Osteoblast (primary cell): ENCODE data around the gene PRKCE. TPM values are rescaled to one million over a fixed set of nuclear protein-coding genes. Genes with fewer than 3 reads are reported as not detected.
"Not testable (repeated sequence)": the region's sequence is repeated elsewhere in the genome, so short reads cannot be mapped to it uniquely, and the experiment has no call there.

Experiments
- DNase-seq: peaks from one replicate; pipeline ENCODE4 v3.0.0; 2011; ENCODE audit warnings: low spot score, mixed read lengths; ENCODE audit not compliant: insufficient read length; ENCODE audit errors: missing footprints
- H2AFZ ChIP-seq: 2 replicates; pipeline ENCODE4 v1.6.0; 2011; ENCODE audit warnings: mild to moderate bottlenecking, low read length
- H3K27ac ChIP-seq: 2 replicates; pipeline ENCODE4 v1.5.1; 2011; ENCODE audit warnings: mild to moderate bottlenecking, low read depth, low read length, moderate library complexity
- H3K27me3 ChIP-seq: 2 replicates; pipeline ENCODE4 v1.6.0; 2012; ENCODE audit warnings: mild to moderate bottlenecking, control low read depth, inconsistent platforms, low read length, moderate library complexity; ENCODE audit not compliant: insufficient read depth
- H3K36me3 ChIP-seq: 2 replicates; pipeline ENCODE4 v1.5.1; 2011; ENCODE audit warnings: mild to moderate bottlenecking, low read length, control low read depth, moderate library complexity; ENCODE audit not compliant: insufficient read depth
- H3K4me1 ChIP-seq: 2 replicates; pipeline ENCODE4 v1.5.1; 2011; ENCODE audit warnings: mild to moderate bottlenecking, low read length, control low read depth, moderate library complexity; ENCODE audit not compliant: insufficient read depth
- H3K4me2 ChIP-seq: 2 replicates; pipeline ENCODE4 v1.6.0; 2011; ENCODE audit warnings: mild to moderate bottlenecking, low read length; ENCODE audit not compliant: insufficient read depth
- H3K4me3 ChIP-seq: fragments of 200-600 bp; sonication (generic); 3 replicates; pipeline ENCODE4 v1.5.1; 2012; ENCODE audit warnings: mild to moderate bottlenecking, low read length, inconsistent platforms; ENCODE audit not compliant: insufficient read depth
- H3K79me2 ChIP-seq: 2 replicates; pipeline ENCODE4 v1.6.0; 2012; ENCODE audit warnings: mild to moderate bottlenecking, low read length, control low read depth, inconsistent platforms; ENCODE audit not compliant: insufficient read depth
- H3K9me3 ChIP-seq: 2 replicates; pipeline ENCODE4 v1.5.1; 2011; ENCODE audit warnings: low read depth, low read length, control low read depth
- H4K20me1 ChIP-seq: 2 replicates; pipeline ENCODE4 v1.6.0; 2012; ENCODE audit warnings: mild to moderate bottlenecking, low read length, control low read depth; ENCODE audit not compliant: insufficient read depth
- total RNA-seq: library from RNA; depleted of rRNA; stranded (reverse); fragments of >200 nt; gene quantifications from 2 replicates; pipeline ENCODE4 v1.2.3, GENCODE V29; 2012
- TF ChIP-seq, protein P1 (sequence below): IDR thresholded peaks from 2 replicates; pipeline ENCODE4 v1.5.1; 2011; ENCODE audit warnings: mild to moderate bottlenecking, low read depth, low read length, moderate library complexity; ENCODE audit errors: extremely low read depth

The PRKCE gene
- total RNA-seq, 1 donor: 22.1 TPM

DNA sequence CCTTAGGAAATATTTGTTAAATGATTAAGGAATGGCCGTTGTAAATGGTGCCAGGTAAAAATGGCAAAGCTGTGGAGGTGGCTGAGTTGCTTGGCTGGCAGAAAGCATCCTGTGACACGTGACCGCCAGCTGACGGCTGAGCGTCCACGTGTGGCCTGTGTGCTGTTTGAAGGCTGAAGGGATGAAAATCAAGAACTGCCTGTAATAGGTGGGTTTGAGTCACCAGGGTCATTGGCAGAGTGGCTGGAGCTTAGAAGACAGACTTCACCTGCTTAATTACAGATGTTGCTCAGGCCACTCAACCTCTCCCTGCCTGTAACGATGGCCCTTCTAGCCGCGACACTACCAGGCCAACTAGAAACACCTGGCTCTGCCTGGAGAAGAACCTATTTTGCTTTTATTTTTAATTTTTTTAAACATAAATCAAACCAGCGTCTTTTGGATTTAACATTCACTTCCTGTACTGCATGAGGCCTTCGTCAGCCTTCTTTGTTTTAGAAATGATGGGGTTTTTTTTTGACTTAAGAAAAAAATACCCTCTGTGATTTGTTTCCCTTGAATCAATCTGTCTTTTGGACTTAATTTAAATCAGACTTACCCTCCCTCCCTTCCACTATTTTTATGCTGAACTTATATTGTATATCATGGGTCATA, 206.5 kb downstream of the PRKCE start:
- no peak overlapping the region for H2AFZ ChIP-seq
- no peaks in the 10 kb centered on the region for H3K27me3 ChIP-seq
- no peak overlapping the region for H3K4me3 ChIP-seq
- no peak overlapping the region for H3K27ac ChIP-seq
- no peaks in the 10 kb centered on the region for H3K9me3 ChIP-seq
- no peak for DNase-seq
- TF ChIP-seq, protein P1, sequence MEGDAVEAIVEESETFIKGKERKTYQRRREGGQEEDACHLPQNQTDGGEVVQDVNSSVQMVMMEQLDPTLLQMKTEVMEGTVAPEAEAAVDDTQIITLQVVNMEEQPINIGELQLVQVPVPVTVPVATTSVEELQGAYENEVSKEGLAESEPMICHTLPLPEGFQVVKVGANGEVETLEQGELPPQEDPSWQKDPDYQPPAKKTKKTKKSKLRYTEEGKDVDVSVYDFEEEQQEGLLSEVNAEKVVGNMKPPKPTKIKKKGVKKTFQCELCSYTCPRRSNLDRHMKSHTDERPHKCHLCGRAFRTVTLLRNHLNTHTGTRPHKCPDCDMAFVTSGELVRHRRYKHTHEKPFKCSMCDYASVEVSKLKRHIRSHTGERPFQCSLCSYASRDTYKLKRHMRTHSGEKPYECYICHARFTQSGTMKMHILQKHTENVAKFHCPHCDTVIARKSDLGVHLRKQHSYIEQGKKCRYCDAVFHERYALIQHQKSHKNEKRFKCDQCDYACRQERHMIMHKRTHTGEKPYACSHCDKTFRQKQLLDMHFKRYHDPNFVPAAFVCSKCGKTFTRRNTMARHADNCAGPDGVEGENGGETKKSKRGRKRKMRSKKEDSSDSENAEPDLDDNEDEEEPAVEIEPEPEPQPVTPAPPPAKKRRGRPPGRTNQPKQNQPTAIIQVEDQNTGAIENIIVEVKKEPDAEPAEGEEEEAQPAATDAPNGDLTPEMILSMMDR: no peak
- H3K79me2 ChIP-seq: no peaks in the 10 kb centered on the region
- no peaks in the 10 kb centered on the region for H4K20me1 ChIP-seq
- no peak overlapping the region for H3K4me2 ChIP-seq
- no peaks in the 10 kb centered on the region for H3K36me3 ChIP-seq
- peaks cover 15% of the 10 kb centered on the region for H3K4me1 ChIP-seq

DNA sequence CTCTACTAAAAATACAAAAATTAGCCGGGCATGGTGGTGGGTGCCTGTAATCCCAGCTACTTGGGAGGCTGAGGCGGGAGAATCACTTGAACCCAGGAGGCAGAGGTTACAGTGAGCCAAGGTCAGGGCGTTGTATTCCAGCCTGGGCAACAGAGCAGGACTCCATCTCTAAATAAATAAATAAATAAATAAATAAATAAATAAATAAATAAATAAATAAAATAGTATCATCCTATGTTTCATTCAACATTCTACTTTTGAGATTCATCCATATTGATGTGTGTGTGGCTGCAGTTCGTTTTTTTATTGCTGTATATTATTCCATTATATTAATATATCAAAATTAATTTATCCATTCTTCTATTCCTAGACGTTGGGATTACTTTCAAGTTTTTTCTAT, 207.4 kb downstream of the PRKCE start:
- H3K4me1 ChIP-seq: peaks cover 15% of the 10 kb centered on the region
- H3K36me3 ChIP-seq, H2AFZ ChIP-seq, H4K20me1 ChIP-seq, DNase-seq, H3K79me2 ChIP-seq, H3K4me2 ChIP-seq, H3K27me3 ChIP-seq, H3K27ac ChIP-seq, H3K9me3 ChIP-seq, H3K4me3 ChIP-seq: not testable (repeated sequence)

DNA sequence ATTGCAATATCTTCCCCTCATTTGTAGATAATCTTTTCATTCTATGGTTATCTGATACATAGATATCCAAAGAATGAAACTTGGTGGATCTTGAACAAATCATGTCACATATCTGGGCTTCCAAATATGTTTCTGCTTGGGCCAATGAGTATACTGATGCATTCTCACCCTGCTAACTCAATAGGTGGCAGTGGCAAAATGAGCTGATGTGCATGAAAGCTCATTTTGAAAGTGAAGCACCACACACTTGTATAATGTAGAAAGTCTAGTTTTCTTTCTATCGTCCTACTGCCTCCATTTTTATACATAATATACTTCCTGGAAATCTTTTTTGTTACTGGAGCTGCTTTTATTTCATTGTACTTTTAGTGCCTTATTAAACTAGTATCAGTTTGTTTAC, 208.2 kb downstream of the PRKCE start:
- no peak overlapping the region for H3K4me2 ChIP-seq
- no peak overlapping the region for H3K4me3 ChIP-seq
- no peaks in the 10 kb centered on the region for H3K79me2 ChIP-seq
- TF ChIP-seq, protein P1: no peak
- no peak overlapping the region for H2AFZ ChIP-seq
- no peaks in the 10 kb centered on the region for H3K36me3 ChIP-seq
- no peaks in the 10 kb centered on the region for H3K9me3 ChIP-seq
- peaks cover 15% of the 10 kb centered on the region for H3K4me1 ChIP-seq
- H3K27ac ChIP-seq: no peak overlapping the region
- no peak for DNase-seq
- no peaks in the 10 kb centered on the region for H3K27me3 ChIP-seq
- H4K20me1 ChIP-seq: no peaks in the 10 kb centered on the region

DNA sequence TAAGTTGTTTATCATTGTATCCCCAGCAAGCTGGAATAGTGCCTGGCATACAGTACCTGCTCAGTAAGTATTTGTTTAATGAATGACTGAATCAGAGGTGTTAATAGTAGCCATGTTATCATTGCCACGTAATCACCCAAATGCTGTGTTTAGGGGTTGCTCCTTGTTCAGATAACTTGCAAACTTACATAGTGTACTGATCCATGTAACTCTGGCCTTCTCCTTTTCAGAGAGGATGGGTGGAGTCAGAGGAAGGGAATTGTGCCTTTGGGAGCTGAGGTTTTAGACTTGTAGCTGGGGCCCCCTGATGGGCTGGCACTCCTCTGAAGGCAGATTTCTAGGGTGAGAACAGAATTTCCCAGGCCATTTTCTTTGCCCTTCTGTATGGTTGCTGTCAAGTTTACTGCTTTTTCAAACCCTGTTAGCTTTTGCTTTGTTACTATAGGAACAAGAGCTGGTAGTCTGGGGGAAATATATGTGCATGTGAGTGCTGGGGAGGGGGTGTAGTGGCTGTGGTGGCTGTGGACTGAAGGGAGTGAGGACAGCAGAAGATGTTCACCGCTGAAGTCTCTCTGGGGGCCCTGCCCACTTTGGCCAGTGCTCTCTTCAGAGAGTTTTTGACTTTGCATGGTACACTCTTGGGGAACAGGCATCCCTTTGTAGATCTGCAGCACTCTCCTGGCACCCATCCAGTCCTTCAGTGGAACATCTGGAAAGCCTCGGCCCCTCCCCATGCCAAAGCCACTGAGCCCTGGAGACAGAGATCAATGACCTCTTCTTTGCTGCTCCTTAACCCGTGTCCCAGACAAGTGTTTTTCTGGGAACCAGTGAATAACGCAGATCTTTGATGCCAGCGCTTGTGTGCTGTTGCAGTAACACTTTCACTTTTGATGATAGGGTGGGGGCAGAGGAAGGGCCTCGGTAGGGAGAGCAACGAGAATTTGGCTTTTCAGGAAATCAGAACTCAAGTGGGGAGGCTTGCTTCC, 209.0 kb downstream of the PRKCE start:
- no peaks in the 10 kb centered on the region for H3K9me3 ChIP-seq
- peak overlapping the region; percentile 90 for H3K4me2 ChIP-seq
- H3K4me3 ChIP-seq: peak overlapping the region; percentile 71
- no peaks in the 10 kb centered on the region for H3K79me2 ChIP-seq
- peak; percentile 59 for DNase-seq
- no peaks in the 10 kb centered on the region for H4K20me1 ChIP-seq
- H3K27me3 ChIP-seq: no peaks in the 10 kb centered on the region
- H3K4me1 ChIP-seq: peaks cover 15% of the 10 kb centered on the region
- no peaks in the 10 kb centered on the region for H3K36me3 ChIP-seq
- TF ChIP-seq, protein P1: peak; percentile 20
- peak overlapping the region; percentile 28 for H3K27ac ChIP-seq
- H2AFZ ChIP-seq: peak overlapping the region; percentile 58
